ENCODE measurements around the gene GPBAR1. TPM values are rescaled to one million over a fixed set of nuclear protein-coding genes. Genes with fewer than 3 reads are reported as not detected.

GPBAR1 gene, protein sequence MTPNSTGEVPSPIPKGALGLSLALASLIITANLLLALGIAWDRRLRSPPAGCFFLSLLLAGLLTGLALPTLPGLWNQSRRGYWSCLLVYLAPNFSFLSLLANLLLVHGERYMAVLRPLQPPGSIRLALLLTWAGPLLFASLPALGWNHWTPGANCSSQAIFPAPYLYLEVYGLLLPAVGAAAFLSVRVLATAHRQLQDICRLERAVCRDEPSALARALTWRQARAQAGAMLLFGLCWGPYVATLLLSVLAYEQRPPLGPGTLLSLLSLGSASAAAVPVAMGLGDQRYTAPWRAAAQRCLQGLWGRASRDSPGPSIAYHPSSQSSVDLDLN
- total RNA-seq (2014; rRNA removed; shearing (Covaris generic)): 0.05 TPM in 1 of 2 replicates, not detected in the other
- polyA plus RNA-seq (2015; cell fraction: cytosol; rRNA removed): not detected in 2 replicates
- polyA plus RNA-seq (2015; cell fraction: nucleus; rRNA removed): 0.06 TPM in 1 of 2 replicates, not detected in the other

DNA sequence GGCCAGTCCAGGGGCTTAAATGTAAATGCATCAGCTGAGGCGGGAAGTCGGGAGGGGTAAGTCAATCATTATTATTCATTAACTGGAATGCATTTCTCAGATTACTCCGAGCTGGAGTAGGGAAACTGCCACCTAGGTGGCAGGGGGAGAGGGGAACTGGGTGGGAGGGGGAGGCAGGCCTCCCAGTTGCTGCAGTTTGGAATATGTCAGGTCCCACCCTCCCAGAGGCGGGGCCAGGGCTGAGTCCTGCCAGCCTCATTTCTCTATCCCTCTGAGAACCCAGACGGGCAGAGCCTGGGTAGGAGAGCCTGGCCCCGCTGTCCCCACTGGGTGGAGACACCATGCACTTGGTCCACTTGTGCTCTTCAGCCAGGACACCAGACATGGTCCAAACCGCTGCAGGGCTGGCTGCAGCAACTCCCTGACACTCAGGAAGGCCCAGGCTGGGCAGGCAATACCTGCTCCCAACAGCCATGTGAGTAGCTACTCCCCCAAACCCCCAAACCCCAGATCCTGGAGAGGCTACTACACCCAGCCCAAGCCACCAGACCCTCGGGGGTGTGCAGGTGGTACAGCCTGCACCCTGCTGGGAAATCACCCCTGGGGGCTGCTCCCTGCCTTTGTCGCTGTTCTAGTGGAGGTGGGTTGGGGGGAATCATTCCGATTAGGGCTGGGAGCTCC is at the start of gene GPBAR1:
Gene GPBAR1 (plus strand): TSS at position 274 of the 681 bp plus-strand sequence. CDS start 1,710 bp downstream, outside the sequence.
- no peak for DNase-seq (ENCODE audit: low read depth)

GRCh38 chr2:218214116-218214515 is 46.7 kb upstream of the GPBAR1 start:
- no peak for DNase-seq (ENCODE audit: low read depth)

DNA sequence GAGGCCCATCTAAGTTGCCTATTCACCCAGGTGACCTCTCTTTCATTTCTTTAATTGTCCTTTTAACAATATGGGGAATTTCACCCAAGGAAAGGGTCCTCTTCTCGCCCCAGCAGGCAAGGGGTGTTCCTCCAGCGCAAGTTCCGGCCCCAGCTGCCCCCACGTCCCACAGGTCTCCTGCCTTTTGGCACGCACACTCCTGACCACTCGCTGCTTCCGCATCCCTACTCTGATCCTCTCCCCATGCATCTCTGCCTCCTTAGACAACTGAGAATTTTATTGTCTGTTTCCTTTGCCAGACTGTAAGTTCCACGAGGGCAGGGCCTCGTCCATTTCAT is 44.5 kb upstream of the GPBAR1 start:
- DNase-seq (ENCODE audit: low read depth): no peak

- peak; percentile 94 for DNase-seq (ENCODE audit: low read depth)
Observed at GRCh38 chr2:218216674-218217359, 44.0 kb upstream of the GPBAR1 start, which contains the start of gene ARPC2. Gene ARPC2 (plus strand): TSS chr2:218217189. CDS start chr2:218217471, 282 bp downstream.

DNA sequence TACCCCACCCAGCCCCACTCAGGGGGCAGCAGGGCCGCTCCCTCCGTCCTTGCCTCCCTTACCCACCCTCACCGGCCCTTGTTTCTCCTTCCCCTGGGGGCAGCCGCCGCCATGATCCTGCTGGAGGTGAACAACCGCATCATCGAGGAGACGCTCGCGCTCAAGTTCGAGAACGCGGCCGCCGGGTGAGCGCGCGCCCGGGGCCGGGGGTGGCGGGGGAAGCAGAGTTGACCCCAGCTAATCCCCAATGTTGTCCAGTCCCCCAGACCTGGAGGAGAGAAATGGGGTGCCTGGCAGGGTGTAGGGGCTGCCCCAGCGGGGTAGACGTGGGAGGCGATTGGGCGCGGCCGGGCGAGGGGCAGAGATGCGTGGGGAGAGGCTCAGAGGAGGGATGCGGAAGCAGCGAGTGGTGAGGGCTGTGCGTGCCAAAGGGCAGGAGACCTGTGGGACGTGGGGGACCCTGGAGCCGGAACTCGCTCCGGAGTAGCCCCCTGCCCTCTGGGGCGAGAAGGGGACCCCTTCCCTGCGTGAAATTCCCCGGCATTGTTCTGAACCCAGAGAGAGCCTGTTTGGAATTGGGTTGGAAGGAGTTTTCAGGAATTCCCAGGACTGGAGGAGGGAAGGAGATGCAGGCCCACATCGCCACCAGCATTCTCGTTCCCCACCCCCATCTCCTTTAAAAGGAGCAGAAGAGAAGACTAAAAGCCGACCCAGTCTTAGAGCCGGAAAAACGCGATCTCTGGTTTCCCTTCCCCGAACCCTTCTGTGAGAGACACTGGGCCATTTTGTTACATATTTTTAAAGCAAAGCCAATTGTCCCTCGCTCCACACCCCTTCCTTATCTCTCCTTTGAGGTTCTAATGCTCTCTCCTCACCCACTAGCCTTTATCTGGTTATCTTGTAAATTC is 43.2 kb upstream of the GPBAR1 start:
- DNase-seq (ENCODE audit: low read depth): peak; percentile 39

DNA sequence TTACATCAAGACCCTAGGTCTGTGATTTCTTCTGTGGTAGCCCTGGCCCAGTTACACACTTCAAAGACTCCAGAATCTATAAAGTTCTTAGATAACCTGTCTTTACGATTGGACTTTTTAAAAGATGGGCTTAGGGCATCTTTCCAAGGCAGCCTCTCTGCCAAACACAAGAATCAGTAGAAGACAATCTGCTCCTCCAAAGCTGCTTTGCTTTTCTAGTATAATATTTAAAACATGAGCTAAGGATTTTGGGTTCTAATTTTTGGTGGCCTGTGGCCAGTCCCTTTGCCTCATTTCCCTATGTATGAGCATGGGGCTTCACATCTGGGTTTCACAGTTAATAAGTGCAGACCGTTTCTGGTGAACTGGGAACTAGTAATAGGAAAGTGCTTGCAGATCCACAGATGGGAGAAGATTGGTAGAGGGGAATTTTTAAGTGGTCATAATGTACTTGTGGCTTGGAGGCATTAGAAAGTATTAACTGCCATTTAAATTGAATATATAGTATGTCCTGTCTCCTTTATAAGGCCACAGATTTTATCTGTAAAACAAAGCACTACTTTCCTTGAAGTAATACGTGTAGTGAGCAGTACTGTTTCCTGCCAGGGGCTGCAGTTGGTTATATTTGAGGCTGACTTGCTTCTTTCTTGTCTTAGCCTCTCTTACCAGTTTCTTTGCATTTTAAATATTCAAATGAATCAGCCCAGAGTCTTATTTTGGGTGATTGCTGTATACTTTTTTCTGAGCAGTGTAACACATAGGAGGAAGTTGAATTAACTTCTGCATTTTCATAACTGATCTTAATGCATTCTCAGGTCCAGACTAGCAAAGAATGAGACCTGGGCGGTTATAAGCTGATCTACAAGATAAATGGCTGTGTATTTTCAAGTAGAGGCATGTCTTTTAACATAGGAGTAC is 42.3 kb upstream of the GPBAR1 start:
- DNase-seq (ENCODE audit: low read depth): no peak

GRCh38 chr2:218219934-218220333 is 40.9 kb upstream of the GPBAR1 start:
- no peak for DNase-seq (ENCODE audit: low read depth)

GRCh38 chr2:218221000-218221399 is 39.8 kb upstream of the GPBAR1 start:
- no peak for DNase-seq (ENCODE audit: low read depth)

- no peak for DNase-seq (ENCODE audit: low read depth)
Observed at GRCh38 chr2:218223046-218223445, 37.8 kb upstream of the GPBAR1 start.

DNA sequence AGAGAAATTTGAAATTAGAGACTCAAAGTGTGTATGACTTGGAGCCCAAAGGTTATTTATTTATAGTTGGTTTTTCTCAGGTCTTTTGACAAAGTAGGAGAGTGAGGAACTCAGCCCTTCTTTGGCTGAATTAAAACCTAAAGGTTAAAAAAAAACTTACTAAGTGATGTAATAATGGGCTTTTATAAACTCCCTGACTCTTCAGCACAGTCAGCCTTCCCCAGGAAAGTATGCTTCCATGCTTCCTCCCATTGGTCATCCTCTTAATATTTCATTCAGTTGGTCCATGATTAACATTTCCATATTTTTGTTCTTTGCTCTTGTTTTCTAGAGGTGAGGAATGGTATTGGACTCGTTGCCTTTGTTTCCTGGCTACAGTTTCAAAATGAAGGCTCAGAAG is 36.6 kb upstream of the GPBAR1 start:
- DNase-seq (ENCODE audit: low read depth): no peak

DNA sequence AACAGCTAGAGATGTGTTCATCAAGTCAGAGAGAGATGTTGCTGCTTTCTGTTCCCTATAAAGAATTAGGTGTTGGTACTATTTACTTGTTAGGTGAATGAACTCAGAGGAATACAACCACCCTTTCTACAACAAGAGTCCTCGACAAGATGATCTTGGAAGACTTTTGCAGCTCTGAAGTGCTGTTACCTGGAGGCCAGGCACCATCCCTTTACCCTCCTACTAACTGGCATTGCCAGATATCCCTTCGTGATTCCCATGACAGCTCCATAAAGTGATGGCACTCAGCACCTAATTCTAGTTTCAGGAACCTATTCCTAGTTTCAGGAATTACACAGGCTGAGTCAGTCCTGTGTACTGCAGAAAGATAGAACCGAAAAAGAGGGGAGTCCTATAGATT is 33.9 kb upstream of the GPBAR1 start:
- no peak for DNase-seq (ENCODE audit: low read depth)

DNA sequence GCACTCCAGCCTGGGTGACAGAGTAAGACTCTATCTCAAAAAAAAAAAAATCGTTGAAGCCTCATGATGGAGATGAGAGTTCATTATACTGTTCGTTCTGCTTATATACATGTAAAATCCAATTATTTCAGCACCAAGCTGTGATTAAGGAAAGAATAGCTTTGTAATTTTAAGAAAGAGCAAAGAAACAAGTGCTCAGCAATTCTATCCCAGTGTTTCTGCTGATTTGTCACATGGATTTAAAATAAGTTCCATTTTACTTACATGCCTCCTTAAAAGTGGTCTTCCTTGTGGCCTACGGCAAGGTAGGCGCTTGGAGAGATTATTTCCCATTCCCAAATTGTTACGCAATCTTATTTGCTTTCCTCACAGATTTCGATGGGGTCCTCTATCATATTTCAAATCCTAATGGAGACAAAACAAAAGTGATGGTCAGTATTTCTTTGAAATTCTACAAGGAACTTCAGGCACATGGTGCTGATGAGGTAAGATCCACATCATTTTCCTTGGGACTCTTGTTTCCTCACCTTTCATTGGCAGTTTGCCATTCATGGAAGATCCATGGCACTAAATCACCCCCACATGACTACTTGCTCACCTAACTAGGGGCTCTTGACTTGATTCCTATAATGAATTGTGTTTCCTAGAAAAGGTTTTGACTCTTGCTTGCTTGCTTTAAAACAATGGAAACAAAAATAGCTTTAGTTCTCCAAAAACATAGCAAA is 32.3 kb upstream of the GPBAR1 start:
- DNase-seq (ENCODE audit: low read depth): peak; percentile 41

GRCh38 chr2:218229239-218229638 is 31.6 kb upstream of the GPBAR1 start:
- peak; percentile 89 for DNase-seq (ENCODE audit: low read depth)

GRCh38 chr2:218229851-218230250 is 31.0 kb upstream of the GPBAR1 start:
- peak; percentile 72 for DNase-seq (ENCODE audit: low read depth)

DNA sequence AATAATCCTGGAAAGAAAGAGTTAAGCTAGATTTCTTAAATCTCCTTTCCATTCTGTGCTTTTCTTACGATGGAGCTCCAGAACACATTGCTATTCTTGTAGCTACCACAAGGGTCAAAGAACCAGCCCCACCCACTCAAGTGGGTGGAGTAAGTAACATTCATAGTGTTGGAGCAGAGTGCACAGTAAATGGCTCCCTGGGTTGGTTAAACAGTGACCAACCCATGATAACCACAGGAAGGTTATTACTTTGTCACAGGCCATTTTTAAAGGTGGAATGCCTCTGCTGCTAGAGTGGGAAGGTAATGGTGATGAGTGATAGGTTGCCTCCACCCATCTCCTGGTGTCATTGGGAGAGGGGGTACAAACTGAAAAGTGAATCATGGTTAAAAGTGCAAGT is 29.9 kb upstream of the GPBAR1 start:
- DNase-seq (ENCODE audit: low read depth): peak; percentile 34

- DNase-seq (ENCODE audit: low read depth): no peak
Observed at GRCh38 chr2:218233543-218233942, 27.3 kb upstream of the GPBAR1 start.

GRCh38 chr2:218234521-218234920 is 26.3 kb upstream of the GPBAR1 start:
- no peak for DNase-seq (ENCODE audit: low read depth)

- DNase-seq (ENCODE audit: low read depth): no peak
Observed at GRCh38 chr2:218235017-218235416, 25.8 kb upstream of the GPBAR1 start.

DNA sequence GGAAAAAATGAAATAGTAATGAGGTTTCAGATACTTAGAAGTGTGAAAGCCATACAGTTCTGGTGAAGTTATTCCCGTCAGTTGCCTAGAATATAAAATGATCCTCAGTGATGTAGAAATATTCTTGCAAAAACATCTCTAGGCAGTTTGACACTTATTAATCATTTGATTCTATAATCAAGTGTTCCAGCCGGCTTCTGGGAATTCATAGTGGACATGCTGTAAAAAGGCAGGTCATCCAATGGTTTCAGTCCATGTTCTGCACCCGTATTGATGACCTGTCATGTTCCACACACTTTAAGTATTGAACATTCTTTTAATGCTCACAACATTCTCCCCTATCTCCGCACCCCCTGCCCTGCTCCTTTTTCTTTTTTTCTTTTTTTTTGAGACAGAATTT is 24.0 kb upstream of the GPBAR1 start:
- no peak for DNase-seq (ENCODE audit: low read depth)
